ENCODE data around the gene ONECUT1. TPM values are rescaled to one million over a fixed set of nuclear protein-coding genes. Genes with fewer than 3 reads are reported as not detected.

ONECUT1 gene
- total and polyA plus RNA-seq, 2 experiments from 2014 or later = 5.9 to 9.5 TPM

- no peaks in the 10 kb centered on the region for H4K20me1 ChIP-seq (ENCODE audit: insufficient read depth, poor library complexity, severe bottlenecking)
- H3K79me2 ChIP-seq = no peaks in the 10 kb centered on the region
- DNase-seq (ENCODE audit: low spot score) = no peak
- no peak overlapping the region for H2AFZ ChIP-seq
- no peak overlapping the region for H3K4me3 ChIP-seq
- TF ChIP-seq EZH2phosphoT487 (IDR thresholded peaks at IDR 0.05; ENCODE audit: low read depth, severe bottlenecking, unreplicated experiment) (no peak), EZH2 (IDR thresholded peaks at IDR 0.05; ENCODE audit: borderline replicate concordance) (no peak), CTCF (IDR thresholded peaks at IDR 0.05; ENCODE audit: poor library complexity) (no peak)
- peaks cover 100% of the 10 kb centered on the region for H3K27me3 ChIP-seq
- H3K9me3 ChIP-seq (ENCODE audit: low read depth) = no peaks in the 10 kb centered on the region
- H3K27ac ChIP-seq = no peak overlapping the region
- H3K4me2 ChIP-seq = no peak overlapping the region
- peaks cover 22% of the 10 kb centered on the region for H3K4me1 ChIP-seq (ENCODE audit: insufficient read depth)
- WGBS (ENCODE audit: low lambda C conversion rate, missing lambda C conversion rate) = 74% methylated on average over 14 of the region's 14 CpGs
- H3K9me2 ChIP-seq (replicated peaks; ENCODE audit: insufficient read depth) = no peaks in the 10 kb centered on the region
- H3K36me3 ChIP-seq (replicated peaks; ENCODE audit: insufficient read depth, low read depth) = no peaks in the 10 kb centered on the region
Observed at GRCh38 chr15:52801748-52802085, 11.6 kb upstream of the ONECUT1 start.

GRCh38 chr15:52800828-52801747 lies 11.0 kb upstream of the ONECUT1 start:
- Histone ChIP-seq H3K36me3 (replicated peaks; ENCODE audit: insufficient read depth, low read depth) (no peaks in the 10 kb centered on the region), H4K20me1 (ENCODE audit: insufficient read depth, poor library complexity, severe bottlenecking) (no peaks in the 10 kb centered on the region), H3K9me3 (ENCODE audit: low read depth) (no peaks in the 10 kb centered on the region), H3K4me1 (ENCODE audit: insufficient read depth) (peaks cover 22% of the 10 kb centered on the region), H3K79me2 (no peaks in the 10 kb centered on the region), H2AFZ (no peak overlapping the region), H3K4me3 (no peak overlapping the region), H3K4me2 (no peak overlapping the region), H3K27me3 (peaks cover 100% of the 10 kb centered on the region), H3K27ac (no peak overlapping the region), H3K9me2 (replicated peaks; ENCODE audit: insufficient read depth) (no peaks in the 10 kb centered on the region)
- 78% methylated on average over 44 of the region's 44 CpGs for WGBS (ENCODE audit: low lambda C conversion rate, missing lambda C conversion rate)
- no peak for DNase-seq (ENCODE audit: low spot score)
- TF ChIP-seq EZH2 (IDR thresholded peaks at IDR 0.05; ENCODE audit: borderline replicate concordance) = no peak
- no peak for TF ChIP-seq EZH2phosphoT487 (IDR thresholded peaks at IDR 0.05; ENCODE audit: low read depth, severe bottlenecking, unreplicated experiment)
- TF ChIP-seq CTCF (IDR thresholded peaks at IDR 0.05; ENCODE audit: poor library complexity) = no peak

GRCh38 chr15:52799145-52799811 lies 9.1 kb upstream of the ONECUT1 start:
- H3K27ac ChIP-seq = no peak overlapping the region
- no peak for TF ChIP-seq EZH2phosphoT487 (IDR thresholded peaks at IDR 0.05; ENCODE audit: low read depth, severe bottlenecking, unreplicated experiment)
- peak; percentile 10 for TF ChIP-seq EZH2 (IDR thresholded peaks at IDR 0.05; ENCODE audit: borderline replicate concordance)
- DNase-seq (ENCODE audit: low spot score) = no peak
- no peak overlapping the region for H3K4me3 ChIP-seq
- H3K9me3 ChIP-seq (ENCODE audit: low read depth) = no peaks in the 10 kb centered on the region
- peaks cover 100% of the 10 kb centered on the region for H3K27me3 ChIP-seq
- 70% methylated on average over 6 of the region's 9 CpGs for WGBS (ENCODE audit: low lambda C conversion rate, missing lambda C conversion rate)
- no peak overlapping the region for H2AFZ ChIP-seq
- peaks cover 8% of the 10 kb centered on the region for H3K4me1 ChIP-seq (ENCODE audit: insufficient read depth)
- no peaks in the 10 kb centered on the region for H3K9me2 ChIP-seq (replicated peaks; ENCODE audit: insufficient read depth)
- no peaks in the 10 kb centered on the region for H3K79me2 ChIP-seq
- H4K20me1 ChIP-seq (ENCODE audit: insufficient read depth, poor library complexity, severe bottlenecking) = no peaks in the 10 kb centered on the region
- H3K4me2 ChIP-seq = no peak overlapping the region
- H3K36me3 ChIP-seq (replicated peaks; ENCODE audit: insufficient read depth, low read depth) = no peaks in the 10 kb centered on the region
